ENCODE data around the gene DPP10. TPM values are rescaled to one million over a fixed set of nuclear protein-coding genes. Genes with fewer than 3 reads are reported as not detected.

Gene DPP10
- total RNA-seq, 1 donor from 2014 or later, result 2.4 TPM

DNA sequence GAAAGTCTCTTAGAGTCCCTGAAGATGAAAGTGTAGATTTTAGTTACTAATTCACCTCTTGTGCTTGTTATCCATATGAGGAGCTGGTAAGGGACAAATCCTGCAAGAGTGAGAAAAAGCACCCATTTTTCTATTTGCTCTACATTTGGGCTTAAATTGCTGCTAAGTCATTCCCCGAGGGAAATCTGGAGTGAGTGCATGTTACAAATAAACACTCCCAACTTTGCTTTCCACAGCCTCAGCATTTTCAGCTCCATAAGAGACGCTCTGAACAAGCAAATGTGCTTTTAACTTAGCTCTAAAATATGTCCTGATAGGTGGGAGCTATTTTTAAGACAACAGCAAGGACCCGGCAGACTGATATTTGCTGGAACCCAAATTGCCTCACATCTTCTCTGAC lies 126.7 kb downstream of the DPP10 start:
- Histone ChIP-seq H3K36me3 (ENCODE audit: control insufficient read depth, insufficient read depth, low read length) (no peaks in the 10 kb centered on the region), H3K4me3 (ENCODE audit: low read depth, low read length) (no peak overlapping the region), H3K27me3 (ENCODE audit: control insufficient read depth, insufficient read depth, low read length) (no peaks in the 10 kb centered on the region)
- TF ChIP-seq, protein P1, sequence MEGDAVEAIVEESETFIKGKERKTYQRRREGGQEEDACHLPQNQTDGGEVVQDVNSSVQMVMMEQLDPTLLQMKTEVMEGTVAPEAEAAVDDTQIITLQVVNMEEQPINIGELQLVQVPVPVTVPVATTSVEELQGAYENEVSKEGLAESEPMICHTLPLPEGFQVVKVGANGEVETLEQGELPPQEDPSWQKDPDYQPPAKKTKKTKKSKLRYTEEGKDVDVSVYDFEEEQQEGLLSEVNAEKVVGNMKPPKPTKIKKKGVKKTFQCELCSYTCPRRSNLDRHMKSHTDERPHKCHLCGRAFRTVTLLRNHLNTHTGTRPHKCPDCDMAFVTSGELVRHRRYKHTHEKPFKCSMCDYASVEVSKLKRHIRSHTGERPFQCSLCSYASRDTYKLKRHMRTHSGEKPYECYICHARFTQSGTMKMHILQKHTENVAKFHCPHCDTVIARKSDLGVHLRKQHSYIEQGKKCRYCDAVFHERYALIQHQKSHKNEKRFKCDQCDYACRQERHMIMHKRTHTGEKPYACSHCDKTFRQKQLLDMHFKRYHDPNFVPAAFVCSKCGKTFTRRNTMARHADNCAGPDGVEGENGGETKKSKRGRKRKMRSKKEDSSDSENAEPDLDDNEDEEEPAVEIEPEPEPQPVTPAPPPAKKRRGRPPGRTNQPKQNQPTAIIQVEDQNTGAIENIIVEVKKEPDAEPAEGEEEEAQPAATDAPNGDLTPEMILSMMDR (IDR thresholded peaks at IDR 0.05; ENCODE audit: insufficient read depth, low read length, poor library complexity, severe bottlenecking), result no peak
- DNase-seq (ENCODE audit: low read depth), result no peak

GRCh38 chr2:114577657-114578056 lies 135.2 kb downstream of the DPP10 start:
- Histone ChIP-seq H3K27me3 (ENCODE audit: control insufficient read depth, insufficient read depth, low read length) (no peaks in the 10 kb centered on the region), H3K4me3 (ENCODE audit: low read depth, low read length) (no peak overlapping the region), H3K36me3 (ENCODE audit: control insufficient read depth, insufficient read depth, low read length) (no peaks in the 10 kb centered on the region)
- no peak for DNase-seq (ENCODE audit: low read depth)
- TF ChIP-seq, protein P1 (IDR thresholded peaks at IDR 0.05; ENCODE audit: insufficient read depth, low read length, poor library complexity, severe bottlenecking), result no peak

GRCh38 chr2:114579542-114579941 lies 137.1 kb downstream of the DPP10 start:
- no peak for DNase-seq (ENCODE audit: low read depth)
- no peaks in the 10 kb centered on the region for H3K27me3 ChIP-seq (ENCODE audit: control insufficient read depth, insufficient read depth, low read length)
- no peaks in the 10 kb centered on the region for H3K36me3 ChIP-seq (ENCODE audit: control insufficient read depth, insufficient read depth, low read length)
- H3K4me3 ChIP-seq (ENCODE audit: low read depth, low read length), result no peak overlapping the region
- TF ChIP-seq, protein P1 (IDR thresholded peaks at IDR 0.05; ENCODE audit: insufficient read depth, low read length, poor library complexity, severe bottlenecking), result no peak

DNA sequence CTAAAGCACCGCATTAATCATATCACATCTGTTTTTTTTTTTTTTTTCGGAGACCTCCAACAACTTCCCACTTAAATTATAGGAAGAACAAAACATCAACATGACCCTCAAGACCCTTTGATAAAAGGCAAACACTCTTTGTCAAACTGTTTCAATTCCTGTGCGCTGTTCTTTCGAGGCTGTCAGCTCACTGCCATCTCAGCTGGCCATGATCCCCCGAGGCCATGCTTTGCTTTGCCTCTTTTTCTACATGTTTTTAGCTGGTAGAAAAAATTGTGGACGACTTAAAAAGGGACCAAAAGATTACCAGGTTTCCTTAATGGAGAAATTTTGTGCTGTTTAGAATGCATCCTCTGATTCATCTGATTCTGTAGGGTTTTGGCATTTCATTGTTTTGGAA lies 138.2 kb downstream of the DPP10 start:
- no peaks in the 10 kb centered on the region for H3K36me3 ChIP-seq (ENCODE audit: control insufficient read depth, insufficient read depth, low read length)
- DNase-seq (ENCODE audit: low read depth), result no peak
- no peaks in the 10 kb centered on the region for H3K27me3 ChIP-seq (ENCODE audit: control insufficient read depth, insufficient read depth, low read length)
- H3K4me3 ChIP-seq (ENCODE audit: low read depth, low read length), result no peak overlapping the region
- TF ChIP-seq, protein P1 (IDR thresholded peaks at IDR 0.05; ENCODE audit: insufficient read depth, low read length, poor library complexity, severe bottlenecking), result no peak

- Histone ChIP-seq H3K27me3 (ENCODE audit: control insufficient read depth, insufficient read depth, low read length) (no peaks in the 10 kb centered on the region), H3K36me3 (ENCODE audit: control insufficient read depth, insufficient read depth, low read length) (no peaks in the 10 kb centered on the region), H3K4me3 (ENCODE audit: low read depth, low read length) (no peak overlapping the region)
- TF ChIP-seq, protein P1 (IDR thresholded peaks at IDR 0.05; ENCODE audit: insufficient read depth, low read length, poor library complexity, severe bottlenecking), result no peak
- no peak for DNase-seq (ENCODE audit: low read depth)
Measured at GRCh38 chr2:114598329-114598728, 155.9 kb downstream of the DPP10 start.

GRCh38 chr2:114609203-114609602 lies 166.8 kb downstream of the DPP10 start:
- no peaks in the 10 kb centered on the region for H3K27me3 ChIP-seq (ENCODE audit: control insufficient read depth, insufficient read depth, low read length)
- no peak for DNase-seq (ENCODE audit: low read depth)
- H3K36me3 ChIP-seq (ENCODE audit: control insufficient read depth, insufficient read depth, low read length), result no peaks in the 10 kb centered on the region
- TF ChIP-seq, protein P1 (IDR thresholded peaks at IDR 0.05; ENCODE audit: insufficient read depth, low read length, poor library complexity, severe bottlenecking), result no peak
- H3K4me3 ChIP-seq (ENCODE audit: low read depth, low read length), result no peak overlapping the region
